ENCODE measurements around the gene ACSM3. TPM values are rescaled to one million over a fixed set of nuclear protein-coding genes. Genes with fewer than 3 reads are reported as not detected.

Gene ACSM3
- total and polyA plus RNA-seq, 9 of the 15 experiments (the other 6 are each of a cell fraction or from before 2014, with no cell fraction given), result 112 to 420 (median 182) TPM

DNA sequence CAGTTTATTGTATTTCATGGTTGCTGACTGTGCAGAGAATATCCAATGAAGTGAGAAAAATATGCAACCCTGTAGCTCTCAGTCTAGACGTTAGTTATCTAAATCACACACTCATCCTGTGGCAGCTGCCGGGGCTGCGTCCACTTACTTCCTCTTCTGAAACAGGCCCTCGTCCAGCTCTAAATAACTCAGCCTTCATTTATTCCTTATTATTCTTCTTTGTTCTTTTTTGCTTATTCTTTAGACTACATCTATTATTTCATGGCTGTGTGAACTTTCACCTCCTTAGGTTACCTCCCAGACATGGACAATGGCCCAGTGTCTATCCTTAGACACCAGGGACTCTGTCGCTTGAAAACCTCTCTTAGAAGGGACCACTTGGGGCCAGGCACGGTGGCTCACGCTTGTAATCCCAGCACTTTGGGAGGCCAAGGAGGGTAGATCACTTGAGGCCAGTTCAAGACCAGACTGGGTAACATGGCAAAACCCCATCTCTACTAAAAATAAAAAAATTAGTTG, 18.8 kb upstream of the ACSM3 start (continued):
- TF ChIP-seq, protein P1, sequence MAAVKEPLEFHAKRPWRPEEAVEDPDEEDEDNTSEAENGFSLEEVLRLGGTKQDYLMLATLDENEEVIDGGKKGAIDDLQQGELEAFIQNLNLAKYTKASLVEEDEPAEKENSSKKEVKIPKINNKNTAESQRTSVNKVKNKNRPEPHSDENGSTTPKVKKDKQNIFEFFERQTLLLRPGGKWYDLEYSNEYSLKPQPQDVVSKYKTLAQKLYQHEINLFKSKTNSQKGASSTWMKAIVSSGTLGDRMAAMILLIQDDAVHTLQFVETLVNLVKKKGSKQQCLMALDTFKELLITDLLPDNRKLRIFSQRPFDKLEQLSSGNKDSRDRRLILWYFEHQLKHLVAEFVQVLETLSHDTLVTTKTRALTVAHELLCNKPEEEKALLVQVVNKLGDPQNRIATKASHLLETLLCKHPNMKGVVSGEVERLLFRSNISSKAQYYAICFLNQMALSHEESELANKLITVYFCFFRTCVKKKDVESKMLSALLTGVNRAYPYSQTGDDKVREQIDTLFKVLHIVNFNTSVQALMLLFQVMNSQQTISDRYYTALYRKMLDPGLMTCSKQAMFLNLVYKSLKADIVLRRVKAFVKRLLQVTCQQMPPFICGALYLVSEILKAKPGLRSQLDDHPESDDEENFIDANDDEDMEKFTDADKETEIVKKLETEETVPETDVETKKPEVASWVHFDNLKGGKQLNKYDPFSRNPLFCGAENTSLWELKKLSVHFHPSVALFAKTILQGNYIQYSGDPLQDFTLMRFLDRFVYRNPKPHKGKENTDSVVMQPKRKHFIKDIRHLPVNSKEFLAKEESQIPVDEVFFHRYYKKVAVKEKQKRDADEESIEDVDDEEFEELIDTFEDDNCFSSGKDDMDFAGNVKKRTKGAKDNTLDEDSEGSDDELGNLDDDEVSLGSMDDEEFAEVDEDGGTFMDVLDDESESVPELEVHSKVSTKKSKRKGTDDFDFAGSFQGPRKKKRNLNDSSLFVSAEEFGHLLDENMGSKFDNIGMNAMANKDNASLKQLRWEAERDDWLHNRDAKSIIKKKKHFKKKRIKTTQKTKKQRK (IDR thresholded peaks at IDR 0.05; ENCODE audit: borderline replicate concordance, low read depth, low read length), result no peak
- TF ChIP-seq, protein P2, sequence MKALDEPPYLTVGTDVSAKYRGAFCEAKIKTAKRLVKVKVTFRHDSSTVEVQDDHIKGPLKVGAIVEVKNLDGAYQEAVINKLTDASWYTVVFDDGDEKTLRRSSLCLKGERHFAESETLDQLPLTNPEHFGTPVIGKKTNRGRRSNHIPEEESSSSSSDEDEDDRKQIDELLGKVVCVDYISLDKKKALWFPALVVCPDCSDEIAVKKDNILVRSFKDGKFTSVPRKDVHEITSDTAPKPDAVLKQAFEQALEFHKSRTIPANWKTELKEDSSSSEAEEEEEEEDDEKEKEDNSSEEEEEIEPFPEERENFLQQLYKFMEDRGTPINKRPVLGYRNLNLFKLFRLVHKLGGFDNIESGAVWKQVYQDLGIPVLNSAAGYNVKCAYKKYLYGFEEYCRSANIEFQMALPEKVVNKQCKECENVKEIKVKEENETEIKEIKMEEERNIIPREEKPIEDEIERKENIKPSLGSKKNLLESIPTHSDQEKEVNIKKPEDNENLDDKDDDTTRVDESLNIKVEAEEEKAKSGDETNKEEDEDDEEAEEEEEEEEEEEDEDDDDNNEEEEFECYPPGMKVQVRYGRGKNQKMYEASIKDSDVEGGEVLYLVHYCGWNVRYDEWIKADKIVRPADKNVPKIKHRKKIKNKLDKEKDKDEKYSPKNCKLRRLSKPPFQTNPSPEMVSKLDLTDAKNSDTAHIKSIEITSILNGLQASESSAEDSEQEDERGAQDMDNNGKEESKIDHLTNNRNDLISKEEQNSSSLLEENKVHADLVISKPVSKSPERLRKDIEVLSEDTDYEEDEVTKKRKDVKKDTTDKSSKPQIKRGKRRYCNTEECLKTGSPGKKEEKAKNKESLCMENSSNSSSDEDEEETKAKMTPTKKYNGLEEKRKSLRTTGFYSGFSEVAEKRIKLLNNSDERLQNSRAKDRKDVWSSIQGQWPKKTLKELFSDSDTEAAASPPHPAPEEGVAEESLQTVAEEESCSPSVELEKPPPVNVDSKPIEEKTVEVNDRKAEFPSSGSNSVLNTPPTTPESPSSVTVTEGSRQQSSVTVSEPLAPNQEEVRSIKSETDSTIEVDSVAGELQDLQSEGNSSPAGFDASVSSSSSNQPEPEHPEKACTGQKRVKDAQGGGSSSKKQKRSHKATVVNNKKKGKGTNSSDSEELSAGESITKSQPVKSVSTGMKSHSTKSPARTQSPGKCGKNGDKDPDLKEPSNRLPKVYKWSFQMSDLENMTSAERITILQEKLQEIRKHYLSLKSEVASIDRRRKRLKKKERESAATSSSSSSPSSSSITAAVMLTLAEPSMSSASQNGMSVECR (CRISPR knock-in tag; IDR thresholded peaks at IDR 0.05), result no peak
- TF ChIP-seq, protein P3, sequence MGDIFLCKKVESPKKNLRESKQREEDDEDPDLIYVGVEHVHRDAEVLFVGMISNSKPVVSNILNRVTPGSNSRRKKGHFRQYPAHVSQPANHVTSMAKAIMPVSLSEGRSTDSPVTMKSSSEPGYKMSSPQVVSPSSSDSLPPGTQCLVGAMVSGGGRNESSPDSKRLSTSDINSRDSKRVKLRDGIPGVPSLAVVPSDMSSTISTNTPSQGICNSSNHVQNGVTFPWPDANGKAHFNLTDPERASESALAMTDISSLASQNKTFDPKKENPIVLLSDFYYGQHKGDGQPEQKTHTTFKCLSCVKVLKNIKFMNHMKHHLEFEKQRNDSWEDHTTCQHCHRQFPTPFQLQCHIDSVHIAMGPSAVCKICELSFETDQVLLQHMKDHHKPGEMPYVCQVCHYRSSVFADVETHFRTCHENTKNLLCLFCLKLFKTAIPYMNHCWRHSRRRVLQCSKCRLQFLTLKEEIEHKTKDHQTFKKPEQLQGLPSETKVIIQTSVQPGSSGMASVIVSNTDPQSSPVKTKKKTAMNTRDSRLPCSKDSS (IDR thresholded peaks at IDR 0.05; ENCODE audit: low read depth, partially characterized antibody), result no peak
- TF ChIP-seq, protein P4, sequence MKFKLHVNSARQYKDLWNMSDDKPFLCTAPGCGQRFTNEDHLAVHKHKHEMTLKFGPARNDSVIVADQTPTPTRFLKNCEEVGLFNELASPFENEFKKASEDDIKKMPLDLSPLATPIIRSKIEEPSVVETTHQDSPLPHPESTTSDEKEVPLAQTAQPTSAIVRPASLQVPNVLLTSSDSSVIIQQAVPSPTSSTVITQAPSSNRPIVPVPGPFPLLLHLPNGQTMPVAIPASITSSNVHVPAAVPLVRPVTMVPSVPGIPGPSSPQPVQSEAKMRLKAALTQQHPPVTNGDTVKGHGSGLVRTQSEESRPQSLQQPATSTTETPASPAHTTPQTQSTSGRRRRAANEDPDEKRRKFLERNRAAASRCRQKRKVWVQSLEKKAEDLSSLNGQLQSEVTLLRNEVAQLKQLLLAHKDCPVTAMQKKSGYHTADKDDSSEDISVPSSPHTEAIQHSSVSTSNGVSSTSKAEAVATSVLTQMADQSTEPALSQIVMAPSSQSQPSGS (CRISPR knock-in tag; IDR thresholded peaks at IDR 0.05), result no peak
- TF ChIP-seq, protein P5, sequence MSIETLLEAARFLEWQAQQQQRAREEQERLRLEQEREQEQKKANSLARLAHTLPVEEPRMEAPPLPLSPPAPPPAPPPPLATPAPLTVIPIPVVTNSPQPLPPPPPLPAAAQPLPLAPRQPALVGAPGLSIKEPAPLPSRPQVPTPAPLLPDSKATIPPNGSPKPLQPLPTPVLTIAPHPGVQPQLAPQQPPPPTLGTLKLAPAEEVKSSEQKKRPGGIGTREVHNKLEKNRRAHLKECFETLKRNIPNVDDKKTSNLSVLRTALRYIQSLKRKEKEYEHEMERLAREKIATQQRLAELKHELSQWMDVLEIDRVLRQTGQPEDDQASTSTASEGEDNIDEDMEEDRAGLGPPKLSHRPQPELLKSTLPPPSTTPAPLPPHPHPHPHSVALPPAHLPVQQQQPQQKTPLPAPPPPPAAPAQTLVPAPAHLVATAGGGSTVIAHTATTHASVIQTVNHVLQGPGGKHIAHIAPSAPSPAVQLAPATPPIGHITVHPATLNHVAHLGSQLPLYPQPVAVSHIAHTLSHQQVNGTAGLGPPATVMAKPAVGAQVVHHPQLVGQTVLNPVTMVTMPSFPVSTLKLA (conservative IDR thresholded peaks at IDR 0.05), result 0 out of 4 replicates have a peak, but pooled peaks of 1 of the 2 experiments have one; percentile 19
- TF ChIP-seq, protein P6, sequence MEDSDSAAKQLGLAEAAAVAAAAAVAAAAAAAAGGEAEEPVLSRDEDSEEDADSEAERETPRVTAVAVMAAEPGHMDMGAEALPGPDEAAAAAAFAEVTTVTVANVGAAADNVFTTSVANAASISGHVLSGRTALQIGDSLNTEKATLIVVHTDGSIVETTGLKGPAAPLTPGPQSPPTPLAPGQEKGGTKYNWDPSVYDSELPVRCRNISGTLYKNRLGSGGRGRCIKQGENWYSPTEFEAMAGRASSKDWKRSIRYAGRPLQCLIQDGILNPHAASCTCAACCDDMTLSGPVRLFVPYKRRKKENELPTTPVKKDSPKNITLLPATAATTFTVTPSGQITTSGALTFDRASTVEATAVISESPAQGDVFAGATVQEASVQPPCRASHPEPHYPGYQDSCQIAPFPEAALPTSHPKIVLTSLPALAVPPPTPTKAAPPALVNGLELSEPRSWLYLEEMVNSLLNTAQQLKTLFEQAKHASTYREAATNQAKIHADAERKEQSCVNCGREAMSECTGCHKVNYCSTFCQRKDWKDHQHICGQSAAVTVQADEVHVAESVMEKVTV (CRISPR knock-in tag; IDR thresholded peaks at IDR 0.05), result no peak
- no peak; the same call in 1 of the 2 replicates for TF ChIP-seq HSF4 (CRISPR knock-in tag; IDR thresholded peaks at IDR 0.05; ENCODE audit: borderline replicate concordance)
- TF ChIP-seq ZFPM2 (CRISPR knock-in tag; IDR thresholded peaks at IDR 0.05), result no peak
- TF ChIP-seq FOXM1 (IDR thresholded peaks at IDR 0.05; ENCODE audit: low read depth), result peak; percentile 65
- TF ChIP-seq FOXM1 (CRISPR knock-in tag; IDR thresholded peaks at IDR 0.05; ENCODE audit: low read depth), result no peak
- TF ChIP-seq DDX20 (tag; IDR thresholded peaks at IDR 0.05; ENCODE audit: low read depth), result no peak
- peak in 1 of 2 experiments; percentile 17; a peak in 1 of 4 replicates for TF ChIP-seq TEAD1 (CRISPR knock-in tag; IDR thresholded peaks at IDR 0.05)

Data from K562 (cell line).